ENCODE results near the gene ROMO1. TPM values are rescaled to one million over a fixed set of nuclear protein-coding genes. Genes with fewer than 3 reads are reported as not detected.
A peak's percentile ranks its signal among the peaks of the same experiment; 100 is the strongest.
"Not testable (repeated sequence)": the region's sequence is repeated elsewhere in the genome, so short reads cannot be mapped to it uniquely, and the experiment has no call there.

Gene ROMO1
- total RNA-seq, 2 experiments from 2014 or later: 50.4 to 112 TPM

DNA sequence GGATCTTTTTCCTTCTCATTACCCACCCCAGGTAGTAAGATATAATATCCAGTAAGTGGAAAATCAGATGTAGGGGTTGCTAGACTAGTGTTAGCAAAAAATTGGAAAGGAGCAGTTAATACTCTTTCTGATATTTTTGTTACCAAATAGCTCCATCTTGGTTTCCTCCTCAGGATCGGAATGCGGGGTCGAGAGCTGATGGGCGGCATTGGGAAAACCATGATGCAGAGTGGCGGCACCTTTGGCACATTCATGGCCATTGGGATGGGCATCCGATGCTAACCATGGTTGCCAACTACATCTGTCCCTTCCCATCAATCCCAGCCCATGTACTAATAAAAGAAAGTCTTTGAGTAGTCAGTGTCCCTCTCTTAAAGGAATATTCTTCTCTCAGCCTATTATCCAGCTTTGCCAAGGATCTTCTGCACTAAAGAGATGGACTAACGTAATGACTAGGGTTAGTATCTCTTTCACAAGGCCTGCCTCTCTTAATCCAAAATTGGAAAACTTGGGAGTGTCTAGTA lies 1.5 kb downstream of the ROMO1 start:
- H3K36me3 Mint-ChIP-seq (ENCODE audit: low read depth): peaks cover 64% of the 10 kb centered on the region
- CTCF ChIA-PET: interaction anchor here (0.6 to 2.3 kb wide), 5 partner anchors 9 to 253 kb away, joined by 3 to 10 read pairs (median 6); partner anchors contain the start of gene SCAND1
- peak overlapping the region; percentile 98 for H3K27ac Mint-ChIP-seq
- peaks cover 40% of the 10 kb centered on the region for H3K4me1 Mint-ChIP-seq
- intact Hi-C loops (cut with DNase I, micrococcal nuclease): loop anchor here in 1 of 2 experiments (10.0 kb wide), 1 partner anchor 236 kb away; no protein-coding TSS in a partner anchor
- H3K9me3 Mint-ChIP-seq (ENCODE audit: low read depth): no peaks in the 10 kb centered on the region
- H3K27me3 Mint-ChIP-seq: no peaks in the 10 kb centered on the region
- DNase-seq (no peak), ATAC-seq (no peak)
- POLR2A ChIA-PET: interaction anchor here (0.8 to 2.4 kb wide), 4 partner anchors 11 to 82 kb away, joined by 3 to 11 read pairs (median 7); partner anchors contain the start of gene RBM39
- peak overlapping the region; percentile 87 for H3K4me3 Mint-ChIP-seq

DNA sequence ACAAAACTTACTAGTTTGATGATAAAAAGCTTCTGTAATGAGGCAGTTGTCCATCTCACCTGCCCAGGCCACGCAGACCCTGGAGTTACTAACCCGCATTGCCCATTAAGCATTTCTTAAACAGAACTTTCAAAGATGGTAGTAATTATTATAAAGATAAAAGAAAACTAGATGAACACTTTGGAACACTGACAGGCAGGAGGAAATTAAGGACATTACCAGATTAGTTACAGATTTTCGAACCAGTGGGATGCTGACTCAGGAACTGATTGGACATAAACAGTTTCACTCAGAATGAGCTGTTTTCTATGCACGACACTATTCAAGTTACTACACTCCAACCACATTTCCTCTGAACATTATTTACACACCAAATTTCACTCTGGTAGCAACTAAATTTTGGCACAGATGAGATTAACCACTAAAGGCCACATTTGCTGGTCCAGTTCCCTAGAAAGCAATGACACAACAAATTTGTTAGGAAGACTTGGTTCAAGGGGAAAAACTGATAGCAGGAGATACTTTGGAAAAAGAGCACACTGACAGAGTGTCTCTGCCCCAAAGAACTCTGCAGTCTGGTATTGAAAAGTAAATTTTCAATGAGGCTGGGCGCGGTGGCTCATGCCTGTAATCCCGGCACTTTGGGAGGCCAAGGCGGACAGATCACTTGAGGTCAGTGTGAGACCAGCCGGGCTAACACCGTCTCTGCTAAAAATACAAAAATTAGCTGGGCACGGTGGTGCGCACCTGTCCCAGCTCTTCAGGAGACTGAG lies 3.0 kb downstream of the ROMO1 start:
- intact Hi-C loops (cut with DNase I, micrococcal nuclease): loop anchor here (2.0 to 10.0 kb wide), 2 partner anchors 237 to 239 kb away; no protein-coding TSS in a partner anchor
- ChIA-PET POLR2A (interaction anchor here (0.5 to 2.4 kb wide), 10 partner anchors 9 to 86 kb away, joined by 3 to 11 read pairs (median 4); partner anchors contain the start of genes RBM39 and SPAG4), CTCF (interaction anchor here (1.2 to 1.4 kb wide), 2 partner anchors 13 to 101 kb away, joined by 3 to 5 read pairs; no protein-coding TSS in a partner anchor)
- Mint-ChIP-seq H3K36me3 (ENCODE audit: low read depth) (peaks cover 76% of the 10 kb centered on the region), H3K27ac (peak overlapping the region; percentile 51), H3K27me3 (no peaks in the 10 kb centered on the region), H3K9me3 (ENCODE audit: low read depth) (no peaks in the 10 kb centered on the region), H3K4me3 (no peak overlapping the region), H3K4me1 (peaks cover 37% of the 10 kb centered on the region)
- no peak for ATAC-seq
- DNase-seq: no peak

DNA sequence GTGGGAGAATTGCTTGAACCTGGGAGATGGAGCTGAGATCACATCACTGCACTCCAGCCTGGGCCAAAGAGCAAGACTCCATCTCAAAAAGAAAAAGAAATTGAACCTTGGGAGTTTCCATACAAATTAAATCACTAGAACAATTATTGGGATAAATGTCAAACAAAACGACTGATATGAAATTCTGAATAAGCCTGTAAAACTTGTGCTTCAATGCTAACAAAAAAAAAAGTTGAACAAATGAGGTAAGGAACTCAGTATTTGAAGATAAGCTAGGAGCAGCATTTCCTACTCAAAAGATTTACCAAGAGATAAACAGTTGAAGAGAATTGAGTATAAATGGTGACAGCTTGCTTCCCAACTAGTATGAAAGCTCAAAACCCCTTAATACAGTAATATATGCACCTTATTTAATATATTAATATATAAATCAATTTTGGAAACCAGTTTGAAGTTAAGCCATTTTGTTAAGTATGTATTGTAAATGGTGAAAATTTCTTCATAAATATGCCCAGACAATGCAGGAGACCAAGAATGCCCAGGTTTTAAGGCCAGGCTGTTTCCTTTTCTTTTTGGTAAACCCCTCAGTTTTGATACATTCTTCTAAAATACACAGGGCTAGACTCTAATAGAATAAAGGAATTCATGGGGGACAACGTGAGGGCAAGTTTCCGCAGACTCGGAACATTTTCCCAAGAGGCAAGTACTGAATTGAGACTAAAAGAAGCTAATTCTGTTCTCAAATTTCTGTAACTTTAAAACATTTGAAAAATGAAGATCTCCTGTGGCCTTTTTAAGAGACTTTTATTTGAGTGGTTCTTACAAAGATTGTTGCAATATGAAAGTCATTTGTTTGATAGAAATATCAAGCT lies 3.9 kb downstream of the ROMO1 start:
- Mint-ChIP-seq H3K36me3 (ENCODE audit: low read depth) (peaks cover 73% of the 10 kb centered on the region), H3K9me3 (ENCODE audit: low read depth) (no peaks in the 10 kb centered on the region), H3K4me1 (peaks cover 29% of the 10 kb centered on the region), H3K27ac (peak overlapping the region; percentile 52), H3K4me3 (no peak overlapping the region), H3K27me3 (no peaks in the 10 kb centered on the region)
- ChIA-PET CTCF (interaction anchor here (0.8 to 1.7 kb wide), 4 partner anchors 12 to 102 kb away, joined by 3 to 5 read pairs (median 4); no protein-coding TSS in a partner anchor), POLR2A (interaction anchor here (0.7 to 2.4 kb wide), 10 partner anchors 8 to 41 kb away, joined by 3 to 11 read pairs (median 4); partner anchors contain the start of gene RBM39)
- intact Hi-C loops (cut with DNase I, micrococcal nuclease): loop anchor here (2.0 to 10.0 kb wide), 2 partner anchors 238 to 240 kb away; no protein-coding TSS in a partner anchor
- ATAC-seq: no peak
- DNase-seq: no peak

DNA sequence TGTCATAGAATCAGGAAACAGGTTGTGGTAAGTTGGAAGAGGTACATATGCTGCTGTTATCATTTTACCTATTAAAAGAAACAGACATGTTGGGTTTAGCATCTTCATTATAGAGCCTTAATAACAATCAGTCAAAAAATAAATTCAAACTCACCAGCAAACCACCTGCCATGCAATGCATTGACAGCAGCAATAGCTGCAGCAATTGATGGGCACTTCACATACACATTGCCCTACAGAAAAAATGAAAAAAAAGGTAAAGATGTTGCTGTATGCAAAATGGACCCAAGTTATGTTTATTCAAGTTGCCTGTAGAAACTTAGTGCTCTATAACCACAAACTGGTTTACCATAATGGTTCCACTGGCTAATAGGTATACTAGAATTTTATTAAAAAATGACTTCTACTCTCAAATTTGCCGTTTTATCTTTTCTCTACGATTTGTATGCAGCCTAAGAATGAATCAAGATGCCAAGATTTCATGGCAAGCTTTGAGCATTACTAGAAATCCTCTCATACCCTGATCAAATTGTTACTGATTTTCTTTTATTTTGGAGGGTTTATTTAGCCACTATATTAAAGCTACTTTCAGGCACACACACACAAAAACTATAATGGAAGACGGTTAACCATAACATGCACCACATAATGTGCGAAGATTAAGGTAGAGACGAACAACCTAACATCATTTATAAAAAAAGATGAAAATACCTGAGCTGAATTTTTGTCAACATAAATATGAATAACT lies 5.5 kb downstream of the ROMO1 start:
- Mint-ChIP-seq H3K9me3 (ENCODE audit: low read depth) (no peaks in the 10 kb centered on the region), H3K4me1 (peaks cover 30% of the 10 kb centered on the region), H3K27ac (no peak overlapping the region), H3K27me3 (no peaks in the 10 kb centered on the region), H3K4me3 (no peak overlapping the region), H3K36me3 (ENCODE audit: low read depth) (peaks cover 74% of the 10 kb centered on the region)
- CTCF ChIA-PET: interaction anchor here (1.0 kb wide), 1 partner anchor 17 kb away, joined by 3 read pairs; no protein-coding TSS in a partner anchor
- ATAC-seq (no peak), DNase-seq (no peak)
- intact Hi-C loops (cut with DNase I, micrococcal nuclease): loop anchor here in 1 of 2 experiments (10.0 kb wide), 1 partner anchor 240 kb away; no protein-coding TSS in a partner anchor
- POLR2A ChIA-PET: interaction anchor here (0.7 kb wide), 1 partner anchor 31 kb away, joined by 4 read pairs; no protein-coding TSS in a partner anchor

DNA sequence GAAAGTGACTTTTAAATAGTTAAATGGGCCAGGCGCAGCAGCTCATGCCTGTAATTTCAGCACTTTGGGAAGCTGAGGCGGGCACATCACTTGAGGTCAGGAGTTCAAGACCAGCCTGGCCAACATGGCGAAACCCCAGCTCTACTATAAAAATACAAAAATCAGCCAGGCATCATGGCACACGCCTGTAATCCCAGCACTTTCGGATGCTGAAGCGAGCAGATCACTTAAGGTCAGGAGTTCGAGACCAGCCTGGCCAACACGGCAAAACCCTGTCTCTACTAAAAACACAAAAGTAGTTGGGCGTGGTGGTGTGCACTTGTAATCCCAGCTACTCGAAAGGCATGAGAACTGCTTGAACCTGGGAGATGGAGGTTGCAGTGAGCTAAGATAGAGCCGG lies 6.7 kb downstream of the ROMO1 start:
- H3K4me3 Mint-ChIP-seq; ATAC-seq; POLR2A ChIA-PET; H3K27me3 Mint-ChIP-seq; H3K27ac Mint-ChIP-seq; H3K9me3 Mint-ChIP-seq (ENCODE audit: low read depth); DNase-seq: not testable (repeated sequence)
- Mint-ChIP-seq H3K36me3 (ENCODE audit: low read depth) (peaks cover 76% of the 10 kb centered on the region), H3K4me1 (peaks cover 27% of the 10 kb centered on the region)
- intact Hi-C loops (cut with DNase I, micrococcal nuclease): loop anchor here in 1 of 2 experiments (10.0 kb wide), 1 partner anchor 241 kb away; no protein-coding TSS in a partner anchor
- CTCF ChIA-PET: interaction anchor here (0.7 to 0.9 kb wide), 2 partner anchors 229 to 248 kb away, joined by 3 read pairs; partner anchors contain the start of gene SCAND1

DNA sequence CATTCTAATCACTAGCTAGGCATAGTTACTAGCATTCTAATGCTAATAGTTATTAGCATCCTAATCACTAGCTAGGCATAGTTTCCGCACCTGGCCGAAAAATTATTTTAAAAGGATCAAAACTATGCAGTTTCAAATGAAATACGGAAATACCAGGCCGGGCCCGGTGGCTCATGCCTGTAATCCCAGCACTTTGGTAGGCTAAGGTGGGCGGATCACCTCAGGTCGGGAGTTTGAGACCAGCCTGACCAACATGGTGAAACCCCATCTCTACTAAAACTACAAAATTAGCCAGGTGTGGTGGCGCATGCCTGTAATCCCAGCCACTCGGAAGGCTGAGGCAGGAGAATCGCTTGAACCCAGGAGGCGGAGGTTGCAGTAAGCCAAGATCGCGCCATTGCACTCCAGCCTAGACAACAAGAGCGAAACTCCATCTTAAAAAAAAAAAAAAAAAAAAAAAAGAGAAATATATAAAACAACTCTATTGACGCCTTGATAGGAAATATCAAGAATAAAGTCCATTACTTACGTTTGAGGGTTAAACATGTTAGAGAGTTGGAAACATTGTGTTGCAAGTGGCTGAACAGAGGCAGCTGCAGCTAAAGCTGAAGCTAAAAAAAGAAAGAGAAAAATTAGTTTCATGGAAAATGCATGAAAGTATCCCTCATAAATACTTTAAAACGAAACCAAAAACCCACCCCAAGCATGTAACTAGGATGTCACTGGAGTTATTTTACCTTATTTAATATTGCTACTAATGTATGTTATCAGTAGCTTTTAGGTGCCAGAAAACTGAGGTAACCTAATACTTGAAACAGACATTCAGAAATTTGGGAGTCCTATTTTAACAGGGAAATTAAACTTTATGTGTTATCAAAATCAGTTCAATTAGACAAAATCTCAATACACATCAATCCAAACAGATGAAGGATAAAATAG lies 7.7 kb downstream of the ROMO1 start:
- not testable (repeated sequence) for H3K27ac Mint-ChIP-seq; ATAC-seq; DNase-seq; H3K9me3 Mint-ChIP-seq (ENCODE audit: low read depth); H3K4me3 Mint-ChIP-seq; H3K27me3 Mint-ChIP-seq
- peaks cover 30% of the 10 kb centered on the region for H3K4me1 Mint-ChIP-seq
- intact Hi-C loops (cut with DNase I, micrococcal nuclease): loop anchor here in 1 of 2 experiments (10.0 kb wide), 1 partner anchor 242 kb away; no protein-coding TSS in a partner anchor
- POLR2A ChIA-PET: interaction anchor here (2.0 kb wide), 1 partner anchor 11 kb away, joined by 11 read pairs; no protein-coding TSS in a partner anchor
- CTCF ChIA-PET: interaction anchor here (0.7 to 1.6 kb wide), 3 partner anchors 13 to 228 kb away, joined by 3 read pairs; no protein-coding TSS in a partner anchor
- H3K36me3 Mint-ChIP-seq (ENCODE audit: low read depth): peaks cover 79% of the 10 kb centered on the region

DNA sequence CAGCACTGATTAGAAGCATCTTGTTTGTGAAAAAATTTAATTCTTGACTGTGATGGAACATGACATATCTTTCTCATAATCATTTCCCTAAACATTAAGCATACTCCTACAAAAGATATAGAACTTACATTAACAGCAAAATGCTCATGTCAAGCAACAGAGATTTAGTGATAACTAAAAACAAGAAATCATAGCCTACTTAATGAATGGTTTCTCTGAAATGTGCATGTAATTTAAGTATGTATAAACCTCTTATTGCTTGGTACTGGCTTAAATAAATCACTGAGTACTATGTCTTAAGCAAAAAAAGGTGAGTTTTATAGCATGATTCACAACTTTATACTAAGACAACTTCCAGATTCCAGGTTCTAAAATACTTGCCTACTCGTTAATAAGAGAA lies 9.3 kb downstream of the ROMO1 start:
- no peak for DNase-seq
- CTCF ChIA-PET: interaction anchor here (0.8 to 1.1 kb wide), 2 partner anchors 31 to 50 kb away, joined by 3 read pairs; no protein-coding TSS in a partner anchor
- Mint-ChIP-seq H3K9me3 (ENCODE audit: low read depth) (no peaks in the 10 kb centered on the region), H3K36me3 (ENCODE audit: low read depth) (peaks cover 76% of the 10 kb centered on the region), H3K4me1 (peaks cover 37% of the 10 kb centered on the region), H3K27me3 (no peaks in the 10 kb centered on the region), H3K27ac (no peak overlapping the region), H3K4me3 (no peak overlapping the region)
- intact Hi-C loops (cut with DNase I, micrococcal nuclease): loop anchor here in 1 of 2 experiments (2.0 to 10.0 kb wide), 2 partner anchors 26 to 244 kb away; no protein-coding TSS in a partner anchor
- no peak for ATAC-seq
- POLR2A ChIA-PET: interaction anchor here (1.1 to 2.0 kb wide), 2 partner anchors 10 to 11 kb away, joined by 5 to 11 read pairs; no protein-coding TSS in a partner anchor

DNA sequence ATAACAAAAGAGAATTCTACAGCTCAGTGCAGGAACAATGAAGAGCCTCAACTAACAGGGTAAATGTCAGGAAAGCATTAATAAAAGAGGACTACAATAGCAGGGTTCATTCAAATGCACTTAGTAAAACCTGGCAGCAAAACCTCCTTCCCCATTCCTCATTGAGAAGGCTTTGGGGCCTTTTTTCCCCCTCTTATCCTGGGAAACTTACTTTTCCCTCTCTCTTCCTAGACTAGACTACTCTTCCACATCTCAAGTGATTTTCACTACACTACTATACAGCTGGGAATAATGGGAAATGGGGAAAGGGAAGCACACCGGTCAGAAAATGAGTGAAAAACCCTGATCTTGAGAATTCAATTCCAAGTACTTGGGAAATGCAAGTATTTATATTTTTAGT lies 10.1 kb downstream of the ROMO1 start:
- H3K36me3 Mint-ChIP-seq (ENCODE audit: low read depth): peaks cover 74% of the 10 kb centered on the region

DNA sequence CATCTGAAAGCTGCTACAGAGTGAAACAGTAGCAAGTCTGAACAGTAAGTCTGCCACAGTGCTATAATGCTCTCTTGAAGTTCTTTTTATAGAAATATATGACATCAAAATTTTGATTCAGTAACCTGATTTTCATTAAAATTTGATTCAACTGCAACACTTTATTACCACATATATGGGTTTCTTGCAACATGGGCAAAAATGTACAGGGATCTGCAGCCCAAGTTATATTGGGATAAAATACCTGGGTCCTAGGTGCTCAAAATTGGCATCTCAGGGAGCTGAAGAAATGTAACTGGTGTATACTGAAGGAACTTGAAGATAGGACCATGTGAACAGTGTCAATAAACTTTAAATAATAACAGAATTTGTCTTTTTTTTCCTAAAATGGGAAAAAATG lies 10.8 kb downstream of the ROMO1 start:
- Mint-ChIP-seq H3K27me3 (no peaks in the 10 kb centered on the region), H3K4me1 (peaks cover 40% of the 10 kb centered on the region), H3K9me3 (ENCODE audit: low read depth) (no peaks in the 10 kb centered on the region), H3K36me3 (ENCODE audit: low read depth) (peaks cover 68% of the 10 kb centered on the region), H3K27ac (no peak overlapping the region), H3K4me3 (no peak overlapping the region)
- DNase-seq (no peak), ATAC-seq (no peak)
- POLR2A ChIA-PET: interaction anchor here (0.8 to 1.0 kb wide), 2 partner anchors 9 to 10 kb away, joined by 3 to 6 read pairs; no protein-coding TSS in a partner anchor
- intact Hi-C loops (cut with DNase I, micrococcal nuclease): no loop called here
- CTCF ChIA-PET: interaction anchor here (1.3 to 1.5 kb wide), 3 partner anchors 9 to 90 kb away, joined by 3 to 5 read pairs (median 5); no protein-coding TSS in a partner anchor

More for the DNA sequence above, 10.1 kb downstream of the ROMO1 start:
- Mint-ChIP-seq H3K4me3 (no peak overlapping the region), H3K9me3 (ENCODE audit: low read depth) (no peaks in the 10 kb centered on the region), H3K27ac (peak overlapping the region; percentile 81), H3K27me3 (no peaks in the 10 kb centered on the region), H3K4me1 (peaks cover 37% of the 10 kb centered on the region)
- DNase-seq (no peak), ATAC-seq (no peak)
- intact Hi-C loops (cut with DNase I, micrococcal nuclease): loop anchor here in 1 of 2 experiments (2.0 to 10.0 kb wide), 2 partner anchors 26 to 244 kb away; no protein-coding TSS in a partner anchor
- POLR2A ChIA-PET: interaction anchor here (0.6 to 2.0 kb wide), 3 partner anchors 9 to 244 kb away, joined by 3 to 11 read pairs (median 6); no protein-coding TSS in a partner anchor
- CTCF ChIA-PET: interaction anchor here (1.3 to 1.5 kb wide), 3 partner anchors 8 to 89 kb away, joined by 3 to 5 read pairs (median 5); no protein-coding TSS in a partner anchor
